ENCODE measurements around the gene PNMA6F. TPM values are rescaled to one million over a fixed set of nuclear protein-coding genes. Genes with fewer than 3 reads are reported as not detected.
"Not testable (repeated sequence)": the region's sequence is repeated elsewhere in the genome, so short reads cannot be mapped to it uniquely, and the experiment has no call there.

The PNMA6F gene
- total and polyA plus RNA-seq, 2 donors from 2014 or later, result not detected

DNA sequence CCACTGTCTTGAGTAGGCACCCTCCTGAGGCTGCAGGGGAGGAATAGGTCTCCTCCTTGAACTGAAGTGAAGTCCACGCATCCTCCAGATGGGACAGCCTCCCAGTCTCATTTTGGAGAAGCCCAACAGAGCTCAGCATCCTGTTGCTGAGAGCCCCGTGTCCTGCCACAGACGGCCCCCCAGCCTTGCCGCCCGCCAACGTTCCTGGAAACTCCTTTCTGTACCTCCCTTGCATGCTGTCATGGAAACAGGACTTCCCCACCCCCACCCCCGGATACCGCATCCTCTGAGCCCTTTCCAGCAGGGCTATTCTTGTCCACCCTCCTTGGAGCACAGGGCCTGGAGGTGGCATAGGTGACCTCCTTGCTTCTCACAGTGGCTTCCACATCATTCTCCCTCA lies 37.6 kb downstream of the PNMA6F start:
- intact Hi-C loops (cut with DNase I); H3K4me1 ChIP-seq (ENCODE audit: control insufficient read depth in 2 of 3, insufficient read depth in 2 of 3, low read depth in 1 of 3, low read length in 3 of 3); H3K27ac ChIP-seq (ENCODE audit: low read depth in 2 of 2, low read length in 2 of 2); H3K9ac ChIP-seq (ENCODE audit: low read length in 3 of 3); H3K4me3 ChIP-seq (ENCODE audit: low read length in 3 of 3); FAIRE-seq; H3K9me3 ChIP-seq (ENCODE audit: control insufficient read depth in 2 of 3, insufficient read depth in 1 of 3, low read length in 3 of 3); H3K27me3 ChIP-seq (ENCODE audit: control insufficient read depth, insufficient read depth, low read length); H3K36me3 ChIP-seq (ENCODE audit: control insufficient read depth in 2 of 3, insufficient read depth in 3 of 3, low read length in 3 of 3): not testable (repeated sequence)
- DNase-seq, result peak in 1 of 5 donors; percentile 46

- H3K36me3 ChIP-seq (ENCODE audit: control insufficient read depth in 2 of 3, insufficient read depth in 3 of 3, low read length in 3 of 3); H3K27me3 ChIP-seq (ENCODE audit: control insufficient read depth, insufficient read depth, low read length); H3K4me1 ChIP-seq (ENCODE audit: control insufficient read depth in 2 of 3, insufficient read depth in 2 of 3, low read depth in 1 of 3, low read length in 3 of 3); DNase-seq; intact Hi-C loops (cut with DNase I); H3K9me3 ChIP-seq (ENCODE audit: control insufficient read depth in 2 of 3, insufficient read depth in 1 of 3, low read length in 3 of 3); H3K4me3 ChIP-seq (ENCODE audit: low read length in 3 of 3); H3K27ac ChIP-seq (ENCODE audit: low read depth in 2 of 2, low read length in 2 of 2); H3K9ac ChIP-seq (ENCODE audit: low read length in 3 of 3); FAIRE-seq: not testable (repeated sequence)
These were observed 39.8 kb downstream of the PNMA6F start for GRCh38 chrX:153281784-153282183.

GRCh38 chrX:153279304-153279703 lies 42.3 kb downstream of the PNMA6F start:
- H3K9ac ChIP-seq (ENCODE audit: low read length in 3 of 3); H3K4me1 ChIP-seq (ENCODE audit: control insufficient read depth in 2 of 3, insufficient read depth in 2 of 3, low read depth in 1 of 3, low read length in 3 of 3); FAIRE-seq; H3K27me3 ChIP-seq (ENCODE audit: control insufficient read depth, insufficient read depth, low read length); H3K27ac ChIP-seq (ENCODE audit: low read depth in 2 of 2, low read length in 2 of 2); H3K4me3 ChIP-seq (ENCODE audit: low read length in 3 of 3); intact Hi-C loops (cut with DNase I); H3K9me3 ChIP-seq (ENCODE audit: control insufficient read depth in 2 of 3, insufficient read depth in 1 of 3, low read length in 3 of 3); DNase-seq; H3K36me3 ChIP-seq (ENCODE audit: control insufficient read depth in 2 of 3, insufficient read depth in 3 of 3, low read length in 3 of 3): not testable (repeated sequence)

- H3K9me3 ChIP-seq (ENCODE audit: control insufficient read depth in 2 of 3, insufficient read depth in 1 of 3, low read length in 3 of 3); H3K9ac ChIP-seq (ENCODE audit: low read length in 3 of 3); FAIRE-seq; H3K4me1 ChIP-seq (ENCODE audit: control insufficient read depth in 2 of 3, insufficient read depth in 2 of 3, low read depth in 1 of 3, low read length in 3 of 3); H3K36me3 ChIP-seq (ENCODE audit: control insufficient read depth in 2 of 3, insufficient read depth in 3 of 3, low read length in 3 of 3); DNase-seq; intact Hi-C loops (cut with DNase I); H3K4me3 ChIP-seq (ENCODE audit: low read length in 3 of 3); H3K27ac ChIP-seq (ENCODE audit: low read depth in 2 of 2, low read length in 2 of 2); H3K27me3 ChIP-seq (ENCODE audit: control insufficient read depth, insufficient read depth, low read length): not testable (repeated sequence)
These were observed 45.5 kb downstream of the PNMA6F start for GRCh38 chrX:153276049-153276448.

DNA sequence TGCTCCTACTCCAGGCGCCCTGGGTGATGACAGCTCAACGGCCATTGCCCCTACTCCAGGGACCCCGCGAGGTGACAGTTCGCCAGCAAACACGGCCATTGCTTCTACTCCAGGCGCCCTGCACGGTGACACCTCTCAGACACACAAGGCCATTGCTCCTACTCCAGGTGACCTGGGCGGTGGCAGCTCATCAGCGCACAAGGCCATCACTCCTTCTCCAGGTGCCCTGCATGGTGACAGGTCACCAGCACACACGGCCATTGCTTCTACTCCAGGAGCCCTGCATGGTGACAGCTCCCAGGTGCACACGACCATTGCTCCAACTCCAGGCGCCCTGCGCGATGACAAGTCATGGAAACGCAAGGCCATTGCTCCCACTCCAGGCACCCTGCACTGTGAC lies 46.1 kb downstream of the PNMA6F start:
- H3K36me3 ChIP-seq (ENCODE audit: control insufficient read depth in 2 of 3, insufficient read depth in 3 of 3, low read length in 3 of 3); H3K4me1 ChIP-seq (ENCODE audit: control insufficient read depth in 2 of 3, insufficient read depth in 2 of 3, low read depth in 1 of 3, low read length in 3 of 3); H3K27ac ChIP-seq (ENCODE audit: low read depth in 2 of 2, low read length in 2 of 2); H3K9me3 ChIP-seq (ENCODE audit: control insufficient read depth in 2 of 3, insufficient read depth in 1 of 3, low read length in 3 of 3); H3K9ac ChIP-seq (ENCODE audit: low read length in 3 of 3); H3K4me3 ChIP-seq (ENCODE audit: low read length in 3 of 3); FAIRE-seq; H3K27me3 ChIP-seq (ENCODE audit: control insufficient read depth, insufficient read depth, low read length); intact Hi-C loops (cut with DNase I); DNase-seq: not testable (repeated sequence)

DNA sequence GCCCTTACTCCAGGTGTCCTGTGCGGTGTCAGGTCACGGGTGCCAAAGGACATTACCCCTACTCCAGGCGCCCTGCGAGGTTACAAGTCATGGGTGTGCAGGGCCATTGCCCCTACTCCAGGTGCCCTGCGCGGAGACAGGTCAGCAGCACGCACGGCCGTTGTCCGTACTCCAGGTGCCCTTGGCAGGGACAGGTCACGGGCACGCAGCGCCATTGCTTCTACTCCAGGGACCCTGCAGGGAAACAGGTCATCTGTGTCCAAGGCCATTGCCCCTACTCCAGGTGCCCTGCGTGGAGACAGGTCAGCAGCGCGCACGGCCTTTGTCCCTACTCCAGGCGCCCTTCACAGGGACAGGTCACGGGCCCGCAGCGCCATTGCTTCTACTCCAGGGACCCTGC lies 49.0 kb downstream of the PNMA6F start:
- H3K27me3 ChIP-seq (ENCODE audit: control insufficient read depth, insufficient read depth, low read length); H3K4me1 ChIP-seq (ENCODE audit: control insufficient read depth in 2 of 3, insufficient read depth in 2 of 3, low read depth in 1 of 3, low read length in 3 of 3); H3K9me3 ChIP-seq (ENCODE audit: control insufficient read depth in 2 of 3, insufficient read depth in 1 of 3, low read length in 3 of 3); FAIRE-seq; H3K4me3 ChIP-seq (ENCODE audit: low read length in 3 of 3); H3K27ac ChIP-seq (ENCODE audit: low read depth in 2 of 2, low read length in 2 of 2); H3K36me3 ChIP-seq (ENCODE audit: control insufficient read depth in 2 of 3, insufficient read depth in 3 of 3, low read length in 3 of 3); intact Hi-C loops (cut with DNase I); H3K9ac ChIP-seq (ENCODE audit: low read length in 3 of 3): not testable (repeated sequence)
- DNase-seq, result peak in 1 of 5 donors; percentile 78

- DNase-seq, FAIRE-seq: not testable (repeated sequence)
These were observed 49.5 kb downstream of the PNMA6F start for GRCh38 chrX:153272070-153272469.

More at GRCh38 chrX:153272070-153272469, 49.5 kb downstream of the PNMA6F start:
- intact Hi-C loops (cut with DNase I); H3K9me3 ChIP-seq (ENCODE audit: control insufficient read depth in 2 of 3, insufficient read depth in 1 of 3, low read length in 3 of 3); H3K36me3 ChIP-seq (ENCODE audit: control insufficient read depth in 2 of 3, insufficient read depth in 3 of 3, low read length in 3 of 3); H3K9ac ChIP-seq (ENCODE audit: low read length in 3 of 3); H3K27me3 ChIP-seq (ENCODE audit: control insufficient read depth, insufficient read depth, low read length); H3K27ac ChIP-seq (ENCODE audit: low read depth in 2 of 2, low read length in 2 of 2); H3K4me3 ChIP-seq (ENCODE audit: low read length in 3 of 3); H3K4me1 ChIP-seq (ENCODE audit: control insufficient read depth in 2 of 3, insufficient read depth in 2 of 3, low read depth in 1 of 3, low read length in 3 of 3): not testable (repeated sequence)

Measured in kidney (tissue), 11 donors.